ENCODE data around the gene USP34.
A peak's percentile ranks its signal among the peaks of the same experiment; 100 is the strongest.
"Not testable (repeated sequence)": the region's sequence is repeated elsewhere in the genome, so short reads cannot be mapped to it uniquely, and the experiment has no call there.

Gene USP34

GRCh38 chr2:61423714-61424113, 47.2 kb downstream of the USP34 start:
- no peak for DNase-seq (ENCODE audit: low spot score)

GRCh38 chr2:61421611-61422010, 49.3 kb downstream of the USP34 start:
- DNase-seq (ENCODE audit: low spot score), result no peak

GRCh38 chr2:61420991-61421544, 49.8 kb downstream of the USP34 start:
- no peak for DNase-seq (ENCODE audit: low spot score)

GRCh38 chr2:61419570-61419969, 51.3 kb downstream of the USP34 start:
- no peak for DNase-seq (ENCODE audit: low spot score)

GRCh38 chr2:61419129-61419528, 51.8 kb downstream of the USP34 start:
- DNase-seq (ENCODE audit: low spot score), result peak; percentile 46

- no peak for DNase-seq (ENCODE audit: low spot score)
Observed at GRCh38 chr2:61416871-61417645, 53.8 kb downstream of the USP34 start.

- no peak for DNase-seq (ENCODE audit: low spot score)
Observed at GRCh38 chr2:61415265-61415664, 55.6 kb downstream of the USP34 start.

GRCh38 chr2:61414674-61415073, 56.2 kb downstream of the USP34 start:
- no peak for DNase-seq (ENCODE audit: low spot score)

GRCh38 chr2:61411109-61411508, 59.8 kb downstream of the USP34 start:
- no peak for DNase-seq (ENCODE audit: low spot score)

- no peak for DNase-seq (ENCODE audit: low spot score)
Observed at GRCh38 chr2:61410185-61410584, 60.7 kb downstream of the USP34 start.

- no peak for DNase-seq (ENCODE audit: low spot score)
Observed at GRCh38 chr2:61405813-61406212, 65.1 kb downstream of the USP34 start.

GRCh38 chr2:61404438-61404837, 66.4 kb downstream of the USP34 start:
- no peak for DNase-seq (ENCODE audit: low spot score)

GRCh38 chr2:61398413-61398812, 72.5 kb downstream of the USP34 start:
- no peak for DNase-seq (ENCODE audit: low spot score)

GRCh38 chr2:61396005-61396404, 74.9 kb downstream of the USP34 start:
- DNase-seq (ENCODE audit: low spot score), result no peak

- not testable (repeated sequence) for DNase-seq (ENCODE audit: low spot score)
Observed at GRCh38 chr2:61387588-61387987, 83.3 kb downstream of the USP34 start.

GRCh38 chr2:61380882-61381197, 90.0 kb downstream of the USP34 start:
- DNase-seq (ENCODE audit: low spot score), result not testable (repeated sequence)

GRCh38 chr2:61380056-61380881, 90.6 kb downstream of the USP34 start:
- no peak for DNase-seq (ENCODE audit: low spot score)

- DNase-seq (ENCODE audit: low spot score), result no peak
Observed at GRCh38 chr2:61379521-61379920, 91.4 kb downstream of the USP34 start.

GRCh38 chr2:61378281-61378680, 92.6 kb downstream of the USP34 start:
- DNase-seq (ENCODE audit: low spot score), result no peak

GRCh38 chr2:61377046-61377445, 93.8 kb downstream of the USP34 start:
- DNase-seq (ENCODE audit: low spot score), result no peak

- DNase-seq (ENCODE audit: low spot score), result no peak
Observed at GRCh38 chr2:61376211-61376610, 94.7 kb downstream of the USP34 start.

- peak; percentile 13 for DNase-seq (ENCODE audit: low spot score)
Observed at GRCh38 chr2:61371027-61371426, 99.9 kb downstream of the USP34 start.

Data from SW480 (cell line).